HepG2 (cell line): Measurements from ENCODE around the gene SPAG9. TPM values are rescaled to one million over a fixed set of nuclear protein-coding genes. Genes with fewer than 3 reads are reported as not detected.
A peak's percentile ranks its signal among the peaks of the same experiment; 100 is the strongest.

Experiments
- ATM ChIP-seq: fragments of 450-650 bp; IDR thresholded peaks from 2 replicates; pipeline ENCODE4 v1.7.1; 2017; ENCODE audit warnings: mild to moderate bottlenecking, borderline replicate concordance
- GATA4 ChIP-seq: sonication (generic); IDR thresholded peaks from 2 replicates; pipeline ENCODE4 v1.6.1; 2016; ENCODE audit warnings: antibody characterized with exemption, low read depth, borderline replicate concordance
- KLF15 ChIP-seq: sonication (generic); formaldehyde crosslinking; IDR thresholded peaks from 2 replicates; pipeline ENCODE4 v1.8.1; 2023; ENCODE audit warnings: borderline replicate concordance, mild to moderate bottlenecking, inconsistent platforms, missing genetic modification reagents, mixed read lengths
- NR2C2 ChIP-seq: sonication (generic); formaldehyde crosslinking; IDR thresholded peaks from 2 replicates; pipeline ENCODE4 v1.4.0; 2020; ENCODE audit warnings: missing genetic modification reagents, mild to moderate bottlenecking, moderate library complexity, borderline replicate concordance
- TCF12 ChIP-seq, 2 experiments: fragments of 450-650 bp in 1 of 2; sonication (generic) in 1 of 2; formaldehyde crosslinking in 1 of 2; IDR thresholded peaks; 2 replicates each; pipeline versions ENCODE4 v1.6.1 to v1.8.0; 2017 to 2022; ENCODE audit warnings: antibody characterized with exemption in 1 of 2, mild to moderate bottlenecking in 1 of 2, missing genetic modification reagents in 1 of 2, moderate library complexity in 1 of 2
- ZFP90 ChIP-seq: sonication (generic); formaldehyde crosslinking; IDR thresholded peaks from 2 replicates; pipeline ENCODE4 v1.8.0; 2022; ENCODE audit warnings: missing genetic modification reagents, mild to moderate bottlenecking, inconsistent platforms, borderline replicate concordance
- ZNF354B ChIP-seq: sonication (generic); formaldehyde crosslinking; IDR thresholded peaks from 2 replicates; pipeline ENCODE4 v1.8.0; 2022; ENCODE audit warnings: mild to moderate bottlenecking, missing genetic modification reagents
- ZNF558 ChIP-seq: sonication (generic); formaldehyde crosslinking; IDR thresholded peaks from 2 replicates; pipeline ENCODE4 v1.9.0; 2022; ENCODE audit warnings: mild to moderate bottlenecking, missing genetic modification reagents, borderline replicate concordance
- polyA plus RNA-seq, 8 experiments: library from polyadenylated mRNA; depleted of rRNA in 3 of 8; stranded (reverse) in 7 of 8; unstranded in 1 of 8; fragments of >200 nt; fragmentation: Illumina TruSeq in 4 of 8; extraction: Trizol in 4 of 8; gene quantifications; 2 replicates each; pipeline versions ENCODE4 v1.2.1 to v1.2.3, GENCODE V29; 2011 to 2016; ENCODE audit warnings: low read depth in 4 of 8, missing spikeins in 1 of 8, mixed read lengths in 1 of 8; ENCODE audit not compliant: insufficient read depth in 1 of 8
- total RNA-seq, 5 experiments: library from RNA; depleted of rRNA; stranded (reverse); fragments of >200 nt; fragmentation: Illumina TruSeq; extraction: Trizol; gene quantifications; 2 replicates each; pipeline ENCODE4 v1.2.3, GENCODE V29; 2016; ENCODE audit warnings: low read depth in 1 of 5
- TF ChIP-seq, protein P1 (sequence below): sonication (generic); formaldehyde crosslinking; IDR thresholded peaks from 2 replicates; pipeline ENCODE4 v1.4.0; 2020; ENCODE audit warnings: mild to moderate bottlenecking, missing genetic modification reagents
- TF ChIP-seq, protein P2 (sequence below): sonication (generic); formaldehyde crosslinking; IDR thresholded peaks from 2 replicates; pipeline ENCODE4 v1.4.0; 2020; ENCODE audit warnings: missing genetic modification reagents, borderline replicate concordance
- TF ChIP-seq, protein P3 (sequence below): sonication (generic); formaldehyde crosslinking; IDR thresholded peaks from 2 replicates; pipeline ENCODE4 v1.5.0; 2020; ENCODE audit warnings: missing genetic modification reagents
- TF ChIP-seq, protein P4 (sequence below): sonication (generic); formaldehyde crosslinking; IDR thresholded peaks from 2 replicates; pipeline ENCODE4 v1.8.0; 2022; ENCODE audit warnings: mild to moderate bottlenecking, missing genetic modification reagents, borderline replicate concordance

SPAG9 gene
- total and polyA plus RNA-seq, 2 of the 13 experiments (the other 11 are each of a cell fraction or from before 2014, with no cell fraction given): 43.2 to 78.6 TPM

DNA sequence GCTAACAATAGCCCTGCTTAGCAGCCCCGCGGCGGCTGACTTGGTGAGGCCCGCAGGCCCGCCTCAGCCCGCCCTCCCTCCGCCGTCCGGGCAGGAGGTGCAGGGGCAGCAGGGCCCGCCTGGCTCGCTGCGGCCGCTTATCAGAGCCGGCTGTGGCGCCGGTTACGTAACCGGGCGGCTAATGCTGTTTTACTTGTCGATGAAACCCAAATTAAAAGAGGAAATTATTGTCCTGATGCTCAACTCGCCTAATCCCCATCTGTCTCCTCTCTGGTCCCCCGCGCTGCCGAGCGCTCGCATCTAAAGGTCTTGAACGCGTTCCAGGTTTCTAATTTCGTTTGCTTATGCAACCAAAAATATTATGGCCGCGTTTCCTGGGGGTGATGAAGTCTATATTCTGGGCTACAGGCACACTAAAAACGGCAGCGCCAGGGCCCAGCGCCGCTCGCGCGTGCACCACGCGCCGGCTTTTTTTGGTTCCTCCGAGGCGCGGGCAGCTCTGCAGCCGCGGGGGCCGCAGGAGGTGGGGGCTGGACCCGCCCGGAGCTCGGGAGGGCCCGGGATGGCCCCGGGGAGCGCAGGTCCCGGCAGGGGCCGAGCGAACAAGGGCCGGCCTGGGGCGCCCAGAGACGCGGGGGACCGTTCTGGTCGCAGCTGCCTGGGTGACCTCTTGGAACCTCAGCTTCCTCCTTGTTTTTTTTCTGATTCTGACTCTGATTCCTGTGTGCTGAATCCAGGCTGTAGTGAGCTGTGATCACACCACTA is 189.3 kb downstream of the SPAG9 start (continued):
- TF ChIP-seq, protein P1, sequence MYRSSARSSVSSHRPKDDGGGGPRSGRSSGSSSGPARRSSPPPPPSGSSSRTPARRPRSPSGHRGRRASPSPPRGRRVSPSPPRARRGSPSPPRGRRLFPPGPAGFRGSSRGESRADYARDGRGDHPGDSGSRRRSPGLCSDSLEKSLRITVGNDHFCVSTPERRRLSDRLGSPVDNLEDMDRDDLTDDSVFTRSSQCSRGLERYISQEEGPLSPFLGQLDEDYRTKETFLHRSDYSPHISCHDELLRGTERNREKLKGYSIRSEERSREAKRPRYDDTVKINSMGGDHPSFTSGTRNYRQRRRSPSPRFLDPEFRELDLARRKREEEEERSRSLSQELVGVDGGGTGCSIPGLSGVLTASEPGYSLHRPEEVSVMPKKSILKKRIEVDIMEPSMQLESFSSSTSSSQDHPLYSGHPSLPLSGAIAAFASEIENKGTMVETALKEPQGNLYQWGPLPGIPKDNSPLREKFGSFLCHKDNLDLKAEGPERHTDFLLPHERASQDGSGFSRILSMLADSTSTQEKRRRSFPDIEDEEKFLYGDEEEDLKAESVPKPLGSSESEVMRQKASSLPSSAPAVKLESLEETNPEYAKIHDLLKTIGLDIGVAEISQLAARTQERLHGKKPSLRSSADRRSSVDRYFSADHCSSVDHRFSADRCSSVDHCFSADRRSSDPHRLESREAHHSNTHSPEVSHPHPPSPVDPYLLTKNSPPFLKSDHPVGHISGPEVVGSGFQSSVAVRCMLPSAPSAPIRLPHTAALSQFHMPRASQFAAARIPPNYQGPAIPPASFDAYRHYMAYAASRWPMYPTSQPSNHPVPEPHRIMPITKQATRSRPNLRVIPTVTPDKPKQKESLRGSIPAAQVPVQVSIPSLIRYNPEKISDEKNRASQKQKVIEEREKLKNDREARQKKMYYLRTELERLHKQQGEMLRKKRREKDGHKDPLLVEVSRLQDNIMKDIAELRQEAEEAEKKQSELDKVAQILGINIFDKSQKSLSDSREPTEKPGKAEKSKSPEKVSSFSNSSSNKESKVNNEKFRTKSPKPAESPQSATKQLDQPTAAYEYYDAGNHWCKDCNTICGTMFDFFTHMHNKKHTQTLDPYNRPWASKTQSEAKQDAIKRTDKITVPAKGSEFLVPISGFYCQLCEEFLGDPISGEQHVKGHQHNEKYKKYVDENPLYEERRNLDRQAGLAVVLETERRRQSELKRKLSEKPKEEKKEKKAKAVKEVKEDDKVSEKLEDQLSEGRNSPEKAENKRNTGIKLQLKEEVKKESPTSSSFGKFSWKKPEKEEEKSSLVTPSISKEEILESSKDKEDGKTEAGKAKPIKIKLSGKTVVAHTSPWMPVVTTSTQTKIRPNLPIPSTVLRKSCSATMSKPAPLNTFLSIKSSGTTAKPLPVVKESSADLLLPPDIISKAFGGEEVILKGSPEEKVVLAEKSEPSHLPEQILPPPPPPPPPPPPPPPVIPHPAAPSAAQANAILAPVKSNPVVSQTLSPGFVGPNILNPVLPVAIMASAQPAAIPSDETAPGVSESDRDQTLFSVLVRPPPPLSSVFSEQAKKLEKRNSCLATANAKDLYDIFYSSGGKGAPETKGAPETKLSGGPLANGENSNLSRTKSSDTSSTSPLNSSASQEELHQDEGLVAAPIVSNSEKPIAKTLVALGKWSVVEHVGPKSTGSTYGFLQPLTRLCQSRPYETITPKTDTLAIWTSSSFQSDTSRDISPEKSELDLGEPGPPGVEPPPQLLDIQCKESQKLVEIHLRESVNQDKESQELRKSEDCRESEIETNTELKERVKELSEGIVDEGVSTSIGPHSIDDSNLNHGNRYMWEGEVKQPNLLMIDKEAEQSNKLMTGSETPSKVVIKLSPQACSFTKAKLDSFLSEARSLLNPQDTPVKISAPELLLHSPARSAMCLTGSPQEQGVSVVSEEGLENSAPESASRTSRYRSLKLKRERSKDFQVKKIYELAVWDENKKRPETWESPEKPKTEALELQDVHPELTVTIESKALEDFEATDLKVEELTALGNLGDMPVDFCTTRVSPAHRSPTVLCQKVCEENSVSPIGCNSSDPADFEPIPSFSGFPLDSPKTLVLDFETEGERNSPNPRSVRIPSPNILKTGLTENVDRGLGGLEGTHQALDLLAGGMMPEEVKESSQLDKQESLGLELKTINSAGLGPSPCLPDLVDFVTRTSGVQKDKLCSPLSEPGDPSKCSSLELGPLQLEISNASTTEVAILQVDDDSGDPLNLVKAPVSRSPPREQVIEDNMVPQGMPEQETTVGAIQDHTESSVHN (CRISPR knock-in tag): no peak
- TF ChIP-seq ZNF354B (CRISPR knock-in tag) (no peak), KLF15 (CRISPR knock-in tag) (no peak; the same call in 1 of the 2 replicates), ATM (no peak; the same call in 1 of the 2 replicates), GATA4 (0 out of 2 replicates have a peak, but pooled peaks have one; percentile 56), ZFP90 (peak; percentile 53; the same call in 1 of the 2 replicates), NR2C2 (CRISPR knock-in tag) (peak; percentile 48; the same call in 1 of the 2 replicates), TCF12 (IDR thresholded peaks at IDR 0.05) (no peak), TCF12 (CRISPR knock-in tag; IDR thresholded peaks at IDR 0.05) (peak; percentile 79; the same call in 1 of the 2 replicates), ZNF558 (CRISPR knock-in tag) (0 out of 2 replicates have a peak, but pooled peaks have one; percentile 46)
- TF ChIP-seq, protein P2, sequence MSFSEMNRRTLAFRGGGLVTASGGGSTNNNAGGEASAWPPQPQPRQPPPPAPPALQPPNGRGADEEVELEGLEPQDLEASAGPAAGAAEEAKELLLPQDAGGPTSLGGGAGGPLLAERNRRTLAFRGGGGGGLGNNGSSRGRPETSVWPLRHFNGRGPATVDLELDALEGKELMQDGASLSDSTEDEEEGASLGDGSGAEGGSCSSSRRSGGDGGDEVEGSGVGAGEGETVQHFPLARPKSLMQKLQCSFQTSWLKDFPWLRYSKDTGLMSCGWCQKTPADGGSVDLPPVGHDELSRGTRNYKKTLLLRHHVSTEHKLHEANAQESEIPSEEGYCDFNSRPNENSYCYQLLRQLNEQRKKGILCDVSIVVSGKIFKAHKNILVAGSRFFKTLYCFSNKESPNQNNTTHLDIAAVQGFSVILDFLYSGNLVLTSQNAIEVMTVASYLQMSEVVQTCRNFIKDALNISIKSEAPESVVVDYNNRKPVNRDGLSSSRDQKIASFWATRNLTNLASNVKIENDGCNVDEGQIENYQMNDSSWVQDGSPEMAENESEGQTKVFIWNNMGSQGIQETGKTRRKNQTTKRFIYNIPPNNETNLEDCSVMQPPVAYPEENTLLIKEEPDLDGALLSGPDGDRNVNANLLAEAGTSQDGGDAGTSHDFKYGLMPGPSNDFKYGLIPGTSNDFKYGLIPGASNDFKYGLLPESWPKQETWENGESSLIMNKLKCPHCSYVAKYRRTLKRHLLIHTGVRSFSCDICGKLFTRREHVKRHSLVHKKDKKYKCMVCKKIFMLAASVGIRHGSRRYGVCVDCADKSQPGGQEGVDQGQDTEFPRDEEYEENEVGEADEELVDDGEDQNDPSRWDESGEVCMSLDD: peak; percentile 26; the same call in 1 of the 2 replicates
- TF ChIP-seq, protein P3, sequence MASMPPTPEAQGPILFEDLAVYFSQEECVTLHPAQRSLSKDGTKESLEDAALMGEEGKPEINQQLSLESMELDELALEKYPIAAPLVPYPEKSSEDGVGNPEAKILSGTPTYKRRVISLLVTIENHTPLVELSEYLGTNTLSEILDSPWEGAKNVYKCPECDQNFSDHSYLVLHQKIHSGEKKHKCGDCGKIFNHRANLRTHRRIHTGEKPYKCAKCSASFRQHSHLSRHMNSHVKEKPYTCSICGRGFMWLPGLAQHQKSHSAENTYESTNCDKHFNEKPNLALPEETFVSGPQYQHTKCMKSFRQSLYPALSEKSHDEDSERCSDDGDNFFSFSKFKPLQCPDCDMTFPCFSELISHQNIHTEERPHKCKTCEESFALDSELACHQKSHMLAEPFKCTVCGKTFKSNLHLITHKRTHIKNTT (CRISPR knock-in tag): no peak
- TF ChIP-seq, protein P4, sequence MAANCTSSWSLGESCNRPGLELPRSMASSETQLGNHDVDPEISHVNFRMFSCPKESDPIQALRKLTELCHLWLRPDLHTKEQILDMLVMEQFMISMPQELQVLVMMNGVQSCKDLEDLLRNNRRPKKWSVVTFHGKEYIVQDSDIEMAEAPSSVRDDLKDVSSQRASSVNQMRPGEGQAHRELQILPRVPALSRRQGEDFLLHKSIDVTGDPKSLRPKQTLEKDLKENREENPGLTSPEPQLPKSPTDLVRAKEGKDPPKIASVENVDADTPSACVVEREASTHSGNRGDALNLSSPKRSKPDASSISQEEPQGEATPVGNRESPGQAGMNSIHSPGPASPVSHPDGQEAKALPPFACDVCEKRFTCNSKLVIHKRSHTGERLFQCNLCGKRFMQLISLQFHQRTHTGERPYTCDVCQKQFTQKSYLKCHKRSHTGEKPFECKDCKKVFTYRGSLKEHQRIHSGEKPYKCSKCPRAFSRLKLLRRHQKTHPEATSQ (CRISPR knock-in tag): no peak; the same call in 1 of the 2 replicates
